HG03432 (cell line): ENCODE data around the gene ZBTB5.
A peak's percentile ranks its signal among the peaks of the same experiment; 100 is the strongest.
"Not testable (repeated sequence)": the region's sequence is repeated elsewhere in the genome, so short reads cannot be mapped to it uniquely, and the experiment has no call there.

Experiments used
- ATAC-seq: cut with Tn5 transposase; IDR thresholded peaks from one replicate; pipeline ENCODE4 v1.9.1; 2021; ENCODE audit warnings: mild to moderate bottlenecking, moderate library complexity; ENCODE audit not compliant: unreplicated experiment

Gene ZBTB5

DNA sequence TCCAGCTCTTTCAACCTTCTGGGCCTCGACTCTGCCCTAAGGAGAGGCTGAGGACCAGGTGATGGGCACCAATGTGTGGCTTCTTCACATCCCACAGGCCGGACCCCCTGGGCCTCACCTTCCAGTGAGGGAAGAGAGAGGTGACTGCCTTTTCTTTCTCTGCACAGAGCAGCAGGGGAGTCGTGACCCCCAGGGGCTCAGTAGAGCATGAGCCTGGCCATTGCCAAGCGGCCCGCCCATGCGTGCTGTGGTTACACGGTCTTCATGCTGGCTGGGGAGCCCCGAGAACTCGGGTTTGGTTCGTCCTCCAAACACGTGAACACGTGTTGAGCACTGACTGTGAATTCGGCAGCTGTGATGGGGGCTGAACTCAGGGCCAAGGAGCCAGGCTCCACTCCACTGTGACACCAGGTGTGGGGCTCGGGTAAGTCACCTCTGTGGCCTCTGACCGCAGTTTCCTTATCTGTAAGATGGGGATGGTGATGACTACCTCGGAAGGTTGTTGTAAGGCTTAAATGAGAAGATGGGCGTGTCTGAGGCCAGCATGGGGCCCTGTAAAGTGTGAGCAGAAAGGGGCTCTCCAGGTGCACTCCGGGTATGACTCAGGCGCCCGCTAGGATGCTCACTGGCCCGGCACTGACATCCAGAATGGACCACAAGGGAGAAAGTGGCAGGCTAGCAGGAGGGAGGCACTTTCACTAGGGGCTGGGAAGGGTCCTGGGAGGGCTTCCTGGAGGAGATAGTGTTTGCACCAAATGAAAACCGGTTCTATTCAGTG lies 56.1 kb downstream of the ZBTB5 start:
- peak; percentile 87 for ATAC-seq

DNA sequence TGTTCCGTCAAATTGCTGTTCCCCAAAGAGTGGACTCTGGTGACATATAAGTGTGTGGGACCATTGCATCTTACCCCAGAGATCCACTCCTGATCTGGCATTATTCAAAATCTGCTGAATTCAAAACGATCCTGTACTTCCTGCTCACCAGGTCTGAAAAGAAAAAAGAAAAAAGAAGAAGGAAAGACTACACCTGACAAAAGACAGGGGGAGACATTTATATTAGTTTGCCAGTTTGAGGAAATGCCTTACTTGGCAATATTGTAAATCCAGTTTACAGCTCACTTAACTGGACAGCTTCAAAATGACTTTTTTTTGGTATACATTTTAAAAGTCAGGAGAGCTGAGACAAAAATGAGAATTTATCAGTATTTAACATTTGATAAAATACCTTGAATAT lies 57.8 kb downstream of the ZBTB5 start:
- ATAC-seq, result no peak

DNA sequence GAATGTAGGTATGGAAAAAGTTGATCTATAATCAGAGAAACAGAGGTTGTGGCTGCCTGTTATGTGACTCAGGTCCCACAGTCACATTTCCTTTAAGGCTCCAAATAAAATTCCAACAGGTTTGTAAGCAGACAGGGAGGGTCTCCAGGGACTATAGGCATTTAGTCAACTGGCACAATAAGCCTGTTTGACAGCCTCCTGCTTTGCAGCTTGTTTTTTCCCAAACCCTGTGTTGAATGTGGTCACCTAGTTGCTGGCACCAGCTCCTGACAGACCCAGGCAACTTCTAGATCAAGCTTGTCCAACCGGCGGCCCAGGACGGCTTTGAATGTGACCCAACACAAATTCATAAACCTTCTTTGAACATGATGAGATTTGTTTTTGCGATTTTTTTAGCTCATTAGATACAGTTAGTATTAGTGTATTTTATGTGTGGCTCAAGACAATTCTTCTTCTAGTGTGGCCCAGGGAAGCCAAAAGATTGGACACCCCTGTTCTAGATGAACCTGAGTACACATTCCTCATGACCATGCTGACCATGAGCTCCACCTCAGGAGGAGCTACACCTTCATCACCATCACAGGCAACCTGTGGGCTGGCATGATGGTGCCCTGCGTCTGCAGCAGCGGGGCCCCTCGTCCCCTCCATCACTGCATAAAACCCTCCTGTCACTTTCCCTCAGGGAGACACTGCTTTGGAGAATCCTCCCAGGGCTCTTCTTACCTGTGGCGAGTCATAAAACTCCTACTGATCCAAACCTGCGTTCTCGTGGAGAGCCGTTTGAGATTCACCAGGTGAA lies 58.4 kb downstream of the ZBTB5 start:
- ATAC-seq, result no peak

DNA sequence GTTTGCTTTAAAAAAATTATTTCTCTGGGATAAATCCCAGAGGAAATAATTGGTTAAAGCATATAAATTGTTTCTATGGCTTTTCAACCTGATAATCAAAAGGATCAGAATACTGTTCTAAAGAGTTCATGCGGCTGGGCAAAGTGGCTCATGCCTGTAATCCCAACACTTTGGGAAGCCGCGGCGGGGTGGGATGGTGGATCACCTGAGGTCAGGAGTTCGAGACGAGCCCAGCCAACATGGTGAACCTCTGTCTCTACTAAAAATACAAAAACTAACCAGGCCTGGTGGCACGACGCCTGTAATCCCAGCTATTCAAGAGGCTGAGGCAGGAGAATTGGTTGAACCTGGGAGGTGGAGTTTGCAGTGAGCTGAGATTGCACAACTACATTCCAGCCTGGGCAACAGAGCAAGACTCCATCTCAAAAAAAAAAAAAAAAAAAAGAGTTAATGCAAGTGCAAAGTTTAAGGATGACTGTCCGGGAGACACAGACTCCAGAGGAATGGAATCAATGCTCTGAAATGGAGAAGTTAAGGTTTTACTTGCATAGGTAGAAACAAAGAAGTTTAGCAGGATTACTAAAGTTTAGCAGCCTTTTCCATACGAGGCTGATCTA lies 59.4 kb downstream of the ZBTB5 start:
- no peak for ATAC-seq

DNA sequence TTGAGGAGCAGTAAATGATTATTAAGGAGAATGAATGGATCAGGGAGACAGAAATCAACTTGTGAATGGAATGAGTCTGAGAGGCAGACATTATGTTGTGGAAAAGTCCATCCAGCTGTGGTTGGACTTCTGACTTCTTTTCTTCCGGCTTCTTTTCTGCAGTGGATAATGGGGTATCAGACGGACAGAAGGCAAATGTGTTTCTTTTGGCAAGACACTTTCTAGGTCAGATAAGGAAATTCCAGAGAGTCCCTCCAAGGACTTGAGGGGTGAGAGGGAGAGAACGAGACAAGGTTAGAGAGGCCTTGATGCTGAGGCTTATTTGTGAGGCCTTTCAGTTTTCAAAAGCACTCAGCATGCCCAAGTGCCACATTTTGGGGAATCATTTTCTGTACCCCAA lies 59.9 kb downstream of the ZBTB5 start:
- no peak for ATAC-seq

DNA sequence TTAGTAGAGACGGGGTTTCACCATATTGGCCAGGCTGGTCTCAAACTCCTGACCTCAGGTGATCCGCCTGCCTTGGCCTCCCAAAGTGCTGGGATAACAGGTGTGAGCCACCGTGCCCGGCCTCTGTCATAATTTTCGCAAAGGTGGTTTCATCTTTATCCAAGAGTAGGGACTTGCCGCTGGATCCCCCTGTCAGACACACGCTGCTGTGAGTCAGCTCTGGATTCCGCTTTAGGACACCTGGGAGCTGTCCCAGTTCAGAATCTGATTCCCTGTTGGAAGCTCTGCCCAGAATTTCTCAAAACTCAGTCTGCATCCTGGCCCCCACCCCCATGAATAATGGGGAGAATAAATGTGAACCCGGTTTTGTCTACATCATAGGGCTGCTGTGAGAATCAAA lies 60.7 kb downstream of the ZBTB5 start:
- ATAC-seq, result no peak

DNA sequence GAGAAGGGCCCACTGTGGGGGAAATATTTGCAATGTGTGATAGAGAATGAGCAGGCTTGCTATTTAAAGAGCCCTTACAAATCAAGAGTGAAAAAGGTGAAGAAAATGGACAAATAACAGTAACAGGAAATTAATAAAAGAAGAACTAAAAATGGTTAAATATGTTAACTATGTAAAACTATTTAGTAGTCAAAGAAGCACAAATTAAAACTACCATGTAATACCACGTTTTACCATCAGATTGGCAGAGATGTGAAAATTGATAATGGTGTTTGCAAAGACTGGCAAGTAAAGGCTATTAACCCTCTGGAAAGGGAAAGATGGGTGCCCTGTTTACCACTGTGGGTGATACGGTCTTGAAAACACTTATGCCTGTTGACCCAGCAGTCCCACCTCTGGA lies 65.9 kb downstream of the ZBTB5 start:
- no peak for ATAC-seq

DNA sequence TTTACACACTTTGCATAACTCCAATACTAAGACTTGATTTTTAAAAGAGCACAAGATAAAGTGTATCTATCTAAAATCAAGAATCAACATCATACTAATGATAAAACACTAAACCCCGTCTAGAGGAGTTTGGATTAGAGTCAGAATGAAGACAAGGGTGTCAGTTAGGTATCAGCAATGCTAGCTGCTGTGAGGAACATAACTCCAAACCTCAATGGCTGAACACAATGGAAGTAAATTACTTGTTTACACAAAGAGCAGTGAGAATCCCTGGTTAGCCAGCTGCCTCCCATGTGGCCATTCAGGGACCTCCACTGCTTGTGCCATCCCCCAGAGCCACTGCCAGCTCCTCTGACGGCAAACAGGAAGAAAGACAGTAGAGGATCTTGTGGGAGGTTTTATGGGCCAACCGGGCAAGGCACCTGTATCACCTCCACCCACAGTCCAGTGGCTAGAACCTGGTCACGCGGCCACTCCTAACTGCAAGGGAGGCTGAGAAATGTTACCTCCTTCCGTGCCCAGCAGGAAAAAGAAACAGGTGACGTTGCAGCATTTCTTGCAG lies 66.7 kb downstream of the ZBTB5 start:
- ATAC-seq, result no peak

DNA sequence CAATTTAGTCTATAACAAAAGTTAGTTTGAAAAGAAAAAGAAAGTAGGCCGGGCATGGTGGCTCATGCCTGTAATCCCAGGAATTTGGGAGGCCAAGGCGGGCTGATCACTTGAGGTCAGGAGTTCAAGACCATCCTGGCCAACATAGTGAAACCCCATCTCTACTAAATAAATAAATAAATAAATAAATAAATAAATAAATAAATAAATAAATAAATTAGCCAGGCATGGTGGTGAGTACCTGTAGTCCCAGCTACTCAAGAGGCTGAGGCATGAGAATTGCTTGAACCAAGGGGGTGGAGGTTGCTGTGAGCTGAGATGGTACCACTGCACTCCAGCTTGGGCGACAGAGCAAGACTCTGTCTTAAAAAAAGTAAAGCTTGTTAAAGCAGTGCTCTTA lies 67.3 kb downstream of the ZBTB5 start:
- not testable (repeated sequence) for ATAC-seq

DNA sequence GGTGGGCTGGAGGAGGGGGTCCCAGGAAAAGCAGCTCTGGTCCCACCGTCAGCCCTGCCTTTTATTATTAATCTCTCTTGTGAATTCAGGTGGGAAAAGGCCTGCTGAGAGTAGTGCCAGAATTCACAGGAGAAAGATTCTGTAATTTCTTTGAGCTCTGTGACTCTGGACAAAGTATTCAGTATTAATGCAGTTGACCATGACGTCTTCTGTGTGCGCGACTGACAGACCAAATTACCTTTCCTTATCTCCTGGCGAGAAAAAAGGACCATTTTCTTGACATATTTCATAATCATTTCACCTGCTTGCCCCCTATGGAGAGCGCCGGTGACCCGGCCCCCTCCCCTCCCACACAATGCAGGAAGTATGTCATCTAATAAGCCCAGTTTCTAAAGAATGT lies 69.6 kb downstream of the ZBTB5 start:
- no peak for ATAC-seq

DNA sequence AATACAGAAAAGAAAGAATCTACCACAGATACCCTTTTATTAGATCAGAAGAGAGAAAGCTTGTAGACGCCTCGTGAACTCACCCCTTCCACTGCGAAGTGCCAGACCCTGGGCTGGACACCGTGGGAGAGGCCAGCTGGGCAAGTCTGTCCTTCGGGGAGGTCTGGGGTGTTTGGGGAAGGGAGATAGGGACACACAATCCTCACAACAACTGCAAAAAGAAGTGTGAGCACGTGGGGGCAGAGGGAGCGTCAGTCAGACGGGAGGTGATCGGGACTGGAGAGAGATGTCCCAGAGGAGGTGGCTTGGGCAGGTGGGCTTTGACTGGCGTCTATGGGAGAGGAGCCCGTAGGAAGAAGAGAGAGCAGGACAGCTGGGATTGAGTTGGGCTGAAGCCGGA lies 70.0 kb downstream of the ZBTB5 start:
- no peak for ATAC-seq

DNA sequence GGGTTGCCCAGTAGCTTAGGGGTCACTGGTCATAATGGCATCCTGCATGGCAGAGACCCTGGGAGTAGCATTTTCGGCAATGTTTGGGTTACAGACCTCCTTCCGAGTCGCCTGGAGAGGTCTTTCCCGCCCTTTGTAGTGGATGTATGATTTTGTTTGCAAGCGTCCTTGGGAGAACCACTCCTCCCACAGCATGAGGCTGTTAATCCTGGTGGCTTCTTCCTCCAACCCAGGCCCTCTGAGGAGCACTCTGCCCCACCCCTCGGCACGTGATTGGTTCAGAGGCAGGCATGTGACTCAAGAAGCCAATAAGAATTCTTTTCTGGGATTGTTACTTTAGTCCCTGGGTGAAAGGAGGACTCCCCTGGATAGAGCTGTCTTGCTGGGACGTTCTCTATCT lies 73.0 kb downstream of the ZBTB5 start:
- no peak for ATAC-seq

DNA sequence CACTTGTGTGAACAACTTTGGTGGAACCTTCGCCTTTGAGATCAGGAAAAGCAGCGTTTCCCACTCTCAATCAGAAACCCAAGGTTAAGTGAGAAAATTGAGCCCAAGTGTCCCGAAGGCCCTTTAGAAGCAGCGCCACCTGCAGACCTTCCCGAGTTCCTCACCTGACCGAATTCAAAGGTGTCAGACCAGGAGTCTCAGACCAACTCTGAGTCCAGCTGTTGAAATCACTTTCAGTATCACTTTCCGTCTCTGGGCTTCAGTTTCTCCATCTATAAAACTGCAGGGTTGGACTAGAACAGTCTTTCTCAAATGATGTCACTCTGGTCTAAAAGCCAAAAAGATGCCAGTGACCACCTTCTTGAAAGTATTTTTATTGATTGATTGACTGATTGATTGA lies 74.5 kb downstream of the ZBTB5 start:
- peak; percentile 84 for ATAC-seq
